SK-N-SH (cell line): ENCODE measurements around the gene HEXIM1.

Source experiments
- POLR2AphosphoS5 ChIP-seq: IDR thresholded peaks from 2 replicates; pipeline ENCODE4 v1.6.1; 2012; ENCODE audit warnings: low read depth, low read length
- TF ChIP-seq, protein P1 (sequence below): fragments of 200-600 bp; sonication (generic); IDR thresholded peaks from 2 replicates; pipeline ENCODE4 v1.6.1; 2017; ENCODE audit warnings: antibody characterized with exemption, mild to moderate bottlenecking, moderate library complexity

- TF ChIP-seq POLR2AphosphoS5: peak; percentile 100
- TF ChIP-seq, protein P1, sequence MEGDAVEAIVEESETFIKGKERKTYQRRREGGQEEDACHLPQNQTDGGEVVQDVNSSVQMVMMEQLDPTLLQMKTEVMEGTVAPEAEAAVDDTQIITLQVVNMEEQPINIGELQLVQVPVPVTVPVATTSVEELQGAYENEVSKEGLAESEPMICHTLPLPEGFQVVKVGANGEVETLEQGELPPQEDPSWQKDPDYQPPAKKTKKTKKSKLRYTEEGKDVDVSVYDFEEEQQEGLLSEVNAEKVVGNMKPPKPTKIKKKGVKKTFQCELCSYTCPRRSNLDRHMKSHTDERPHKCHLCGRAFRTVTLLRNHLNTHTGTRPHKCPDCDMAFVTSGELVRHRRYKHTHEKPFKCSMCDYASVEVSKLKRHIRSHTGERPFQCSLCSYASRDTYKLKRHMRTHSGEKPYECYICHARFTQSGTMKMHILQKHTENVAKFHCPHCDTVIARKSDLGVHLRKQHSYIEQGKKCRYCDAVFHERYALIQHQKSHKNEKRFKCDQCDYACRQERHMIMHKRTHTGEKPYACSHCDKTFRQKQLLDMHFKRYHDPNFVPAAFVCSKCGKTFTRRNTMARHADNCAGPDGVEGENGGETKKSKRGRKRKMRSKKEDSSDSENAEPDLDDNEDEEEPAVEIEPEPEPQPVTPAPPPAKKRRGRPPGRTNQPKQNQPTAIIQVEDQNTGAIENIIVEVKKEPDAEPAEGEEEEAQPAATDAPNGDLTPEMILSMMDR: no peak
Measured at GRCh38 chr17:45148183-45149036, at the start of gene HEXIM1.
